Peyer's patch (tissue), 4 donors: ENCODE results near the gene NSRP1. TPM values are rescaled to one million over a fixed set of nuclear protein-coding genes. Genes with fewer than 3 reads are reported as not detected.
"Not testable (repeated sequence)": the region's sequence is repeated elsewhere in the genome, so short reads cannot be mapped to it uniquely, and the experiment has no call there.

Experiments
- DNase-seq, 3 donors: peaks; one replicate each; pipeline ENCODE4 v3.0.0-alpha.2; 2017 to 2019
- H3K27ac ChIP-seq, 4 donors: fragments of 200-600 bp; sonication (generic); one replicate each; pipeline ENCODE4 v1.5.1; 2016 to 2019
- H3K27me3 ChIP-seq, 2 donors: fragments of 200-600 bp; sonication (generic); one replicate each; pipeline ENCODE4 v1.5.1; 2019
- H3K36me3 ChIP-seq, 3 donors: fragments of 200-600 bp; sonication (generic); one replicate each; pipeline ENCODE4 v1.5.1; 2016 to 2019
- H3K4me1 ChIP-seq, 4 donors: fragments of 200-600 bp; sonication (generic); one replicate each; pipeline ENCODE4 v1.5.1; 2016 to 2019
- H3K4me3 ChIP-seq, 4 donors: fragments of 200-600 bp; sonication (generic); 1 replicate in 3 of 4; 2 replicates in 1 of 4; pipeline ENCODE4 v1.5.1; 2016 to 2019; ENCODE audit warnings: mild to moderate bottlenecking in 1 of 4
- H3K9me3 ChIP-seq, 4 donors: fragments of 200-600 bp; sonication (generic); one replicate each; pipeline ENCODE4 v1.5.1; 2016 to 2019; ENCODE audit warnings: mild to moderate bottlenecking in 1 of 4
- CTCF ChIP-seq, 6 experiments: fragments of 450-650 bp in 4 of 6; fragments of 200-600 bp in 2 of 6; sonication (generic) in 1 of 6; IDR thresholded peaks; one replicate each; pipeline ENCODE4 v1.5.1; 2017 to 2019; ENCODE audit warnings: antibody characterized with exemption in 6 of 6, mild to moderate bottlenecking in 3 of 6, moderate library complexity in 1 of 6
- POLR2A ChIP-seq, 2 donors: fragments of 450-650 bp; IDR thresholded peaks; one replicate each; pipeline ENCODE4 v1.5.1; 2017; ENCODE audit warnings: antibody characterized with exemption in 2 of 2, mild to moderate bottlenecking in 2 of 2, moderate library complexity in 2 of 2
- total RNA-seq, 4 donors: library from RNA; depleted of rRNA; stranded (reverse); fragments of >200 nt; gene quantifications; one replicate each; pipeline ENCODE4 v1.1.0, GENCODE V29; 2016

NSRP1 gene
- total RNA-seq, 4 donors from 2014 or later: 16.5 to 134 (median 30.6) TPM

- H3K4me3 ChIP-seq: no peak overlapping the region
- no peak overlapping the region for H3K27ac ChIP-seq
- TF ChIP-seq CTCF (IDR thresholded peaks at IDR 0.05) (no peak), POLR2A (IDR thresholded peaks at IDR 0.05) (no peak)
- H3K27me3 ChIP-seq: no peaks in the 10 kb centered on the region
- no peaks in the 10 kb centered on the region for H3K36me3 ChIP-seq
- H3K9me3 ChIP-seq: no peaks in the 10 kb centered on the region
- H3K4me1 ChIP-seq: no peaks in the 10 kb centered on the region
- no peak for DNase-seq
Observed at GRCh38 chr17:30112794-30113193, 3.8 kb upstream of the NSRP1 start.

- no peak overlapping the region for H3K27ac ChIP-seq
- H3K9me3 ChIP-seq: no peaks in the 10 kb centered on the region
- TF ChIP-seq POLR2A (IDR thresholded peaks at IDR 0.05): no peak
- TF ChIP-seq CTCF (IDR thresholded peaks at IDR 0.05): no peak
- H3K27me3 ChIP-seq: no peaks in the 10 kb centered on the region
- peaks cover 0 to 3% (median 0%) of the 10 kb centered on the region in 4 donors for H3K4me1 ChIP-seq
- DNase-seq: no peak
- H3K4me3 ChIP-seq: no peak overlapping the region
- H3K36me3 ChIP-seq: no peaks in the 10 kb centered on the region
Observed at GRCh38 chr17:30113213-30113612, 3.4 kb upstream of the NSRP1 start.

- no peaks in the 10 kb centered on the region for H3K9me3 ChIP-seq
- DNase-seq: no peak
- peaks cover 0 to 18% (median 0%) of the 10 kb centered on the region in 3 donors for H3K36me3 ChIP-seq
- no peaks in the 10 kb centered on the region for H3K27me3 ChIP-seq
- H3K27ac ChIP-seq: peak overlapping the region; percentile 87 to 99 (median 94)
- TF ChIP-seq POLR2A (IDR thresholded peaks at IDR 0.05) (no peak), CTCF (IDR thresholded peaks at IDR 0.05) (no peak)
- H3K4me1 ChIP-seq: peaks cover 0 to 18% (median 0%) of the 10 kb centered on the region in 4 donors
- H3K4me3 ChIP-seq: peak overlapping the region; percentile 58 to 86 (median 70)
Observed at GRCh38 chr17:30116345-30116660, 313 bp upstream of the NSRP1 start.

GRCh38 chr17:30117675-30118081, 1.1 kb downstream of the NSRP1 start:
- H3K4me3 ChIP-seq: peak overlapping the region; percentile 58 to 86 (median 70)
- H3K27me3 ChIP-seq: no peaks in the 10 kb centered on the region
- DNase-seq: no peak
- peaks cover 0 to 19% (median 0%) of the 10 kb centered on the region in 3 donors for H3K36me3 ChIP-seq
- H3K4me1 ChIP-seq: peaks cover 0 to 18% (median 0%) of the 10 kb centered on the region in 4 donors
- peak overlapping the region; percentile 87 to 99 (median 94) for H3K27ac ChIP-seq
- TF ChIP-seq CTCF (IDR thresholded peaks at IDR 0.05): no peak
- TF ChIP-seq POLR2A (IDR thresholded peaks at IDR 0.05): no peak
- no peaks in the 10 kb centered on the region for H3K9me3 ChIP-seq

GRCh38 chr17:30118635-30119034, 2.0 kb downstream of the NSRP1 start:
- H3K4me3 ChIP-seq, H3K27me3 ChIP-seq, H3K9me3 ChIP-seq, H3K27ac ChIP-seq, DNase-seq: not testable (repeated sequence)
- peaks cover 0 to 25% (median 0%) of the 10 kb centered on the region in 3 donors for H3K36me3 ChIP-seq
- H3K4me1 ChIP-seq: peaks cover 0 to 18% (median 0%) of the 10 kb centered on the region in 4 donors

- no peak for TF ChIP-seq POLR2A (IDR thresholded peaks at IDR 0.05)
- TF ChIP-seq CTCF (IDR thresholded peaks at IDR 0.05): no peak
- H3K27me3 ChIP-seq: no peaks in the 10 kb centered on the region
- no peak for DNase-seq
- H3K4me1 ChIP-seq: peaks cover 0 to 3% (median 0%) of the 10 kb centered on the region in 4 donors
- no peak overlapping the region for H3K4me3 ChIP-seq
- H3K9me3 ChIP-seq: no peaks in the 10 kb centered on the region
- peaks cover 0 to 29% (median 0%) of the 10 kb centered on the region in 3 donors for H3K36me3 ChIP-seq
- no peak overlapping the region for H3K27ac ChIP-seq
Observed at GRCh38 chr17:30124273-30124796, 7.7 kb downstream of the NSRP1 start.
